SJSA1 (cell line): ENCODE results near the gene VPS13D. TPM values are rescaled to one million over a fixed set of nuclear protein-coding genes. Genes with fewer than 3 reads are reported as not detected.

Experiments used
- DNase-seq, 2 experiments: peaks; one replicate each; pipeline ENCODE4 v3.0.0-alpha.2; 2015 to 2020; ENCODE audit warnings: low spot score in 2 of 2, low read depth in 1 of 2
- H3K27ac ChIP-seq: fragments of 250-450 bp; sonication (Bioruptor Pico); 2 replicates; pipeline ENCODE4 v1.5.1; 2020; ENCODE audit warnings: mild to moderate bottlenecking, moderate library complexity
- H3K27me3 ChIP-seq: fragments of 250-450 bp; sonication (Bioruptor Pico); replicated peaks from 2 replicates; pipeline ENCODE4 v1.5.1; 2020; ENCODE audit warnings: mild to moderate bottlenecking, moderate library complexity
- H3K36me3 ChIP-seq: fragments of 250-450 bp; sonication (Bioruptor Pico); 2 replicates; pipeline ENCODE4 v1.5.1; 2020; ENCODE audit warnings: mild to moderate bottlenecking
- H3K4me1 ChIP-seq: fragments of 250-450 bp; sonication (Bioruptor Pico); replicated peaks from 2 replicates; pipeline ENCODE4 v1.6.1; 2021; ENCODE audit warnings: mild to moderate bottlenecking
- H3K4me3 ChIP-seq: fragments of 250-450 bp; sonication (Bioruptor Pico); 2 replicates; pipeline ENCODE4 v1.5.1; 2020; ENCODE audit warnings: mild to moderate bottlenecking
- H3K9me3 ChIP-seq: fragments of 250-450 bp; sonication (Bioruptor Pico); replicated peaks from 2 replicates; pipeline ENCODE4 v1.5.1; 2020; ENCODE audit warnings: mild to moderate bottlenecking
- total RNA-seq: library from RNA; depleted of rRNA; stranded (reverse); fragments of >200 nt; shearing (Covaris generic); gene quantifications from 2 replicates; pipeline ENCODE4 v1.2.3, GENCODE V29; 2014

VPS13D gene
- total RNA-seq, 1 experiment from 2014 or later: 12.9 TPM

DNA sequence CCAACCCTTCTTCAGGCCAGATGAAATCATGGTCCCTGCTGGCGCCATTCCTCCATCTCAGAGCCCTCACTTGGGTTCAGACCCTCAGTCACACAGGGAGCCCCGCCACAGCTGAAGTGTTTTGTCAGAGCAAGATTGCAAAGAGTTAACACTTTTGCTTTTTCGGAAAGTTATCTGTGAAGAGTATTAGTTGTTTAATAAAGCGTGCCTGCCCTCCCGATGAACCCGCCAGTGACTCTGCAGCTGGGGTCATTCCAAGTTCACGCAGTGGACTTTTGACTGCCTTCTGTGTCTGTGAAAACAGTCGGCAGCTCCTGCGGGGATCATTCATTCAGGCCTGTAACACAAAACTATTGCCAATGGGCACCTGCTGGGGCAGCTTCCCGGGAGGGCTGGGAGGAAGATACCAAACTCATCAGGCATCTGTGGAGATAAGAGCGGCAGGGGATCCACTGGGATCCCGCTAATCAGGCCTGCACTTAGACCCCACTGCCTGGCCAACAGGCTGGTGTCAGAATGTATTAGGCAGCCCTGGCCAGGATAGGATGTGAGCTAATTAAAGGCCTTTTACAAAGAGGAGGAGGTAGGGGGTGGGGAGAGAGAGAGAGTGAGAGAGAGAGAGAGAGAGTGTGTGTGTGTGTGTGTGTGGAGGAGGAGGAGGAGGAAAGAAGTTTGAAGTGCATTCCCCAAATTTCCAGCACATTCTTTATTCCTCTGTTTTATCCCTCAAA, 203.7 kb downstream of the VPS13D start:
- H3K27ac ChIP-seq: no peak overlapping the region
- H3K36me3 ChIP-seq: no peaks in the 10 kb centered on the region
- peak in 1 of 2 experiments; percentile 31 for DNase-seq
- H3K27me3 ChIP-seq: no peaks in the 10 kb centered on the region
- H3K4me3 ChIP-seq: no peak overlapping the region
- peaks cover 54% of the 10 kb centered on the region for H3K4me1 ChIP-seq
- H3K9me3 ChIP-seq: no peaks in the 10 kb centered on the region; the same call in 1 of the 2 replicates

DNA sequence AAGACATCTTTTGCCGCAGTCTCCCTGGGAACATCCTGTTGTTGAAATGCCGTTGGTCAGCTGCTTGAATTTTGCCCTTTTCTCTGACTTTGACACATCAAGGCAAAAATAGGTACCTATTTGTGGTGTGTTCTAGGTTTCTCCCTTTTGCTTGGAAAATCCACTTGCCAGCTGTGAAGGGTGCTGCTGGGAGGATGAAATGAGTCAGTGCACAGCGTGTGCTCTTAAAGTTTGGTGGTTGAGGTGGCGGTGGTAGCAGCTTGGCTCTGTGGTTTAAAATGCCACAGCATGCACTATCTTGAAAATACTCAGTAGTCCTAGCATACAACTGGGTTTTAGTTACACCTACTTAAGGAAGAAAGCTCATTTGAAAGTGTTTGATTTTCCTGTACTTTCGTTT, 204.3 kb downstream of the VPS13D start:
- H3K27me3 ChIP-seq: no peaks in the 10 kb centered on the region
- H3K27ac ChIP-seq: peak overlapping the region; percentile 6; the same call in 1 of the 2 replicates
- H3K4me1 ChIP-seq: peaks cover 56% of the 10 kb centered on the region
- peak in 1 of 2 experiments; percentile 53 for DNase-seq
- H3K36me3 ChIP-seq: no peaks in the 10 kb centered on the region
- H3K9me3 ChIP-seq: no peaks in the 10 kb centered on the region; the same call in 1 of the 2 replicates
- H3K4me3 ChIP-seq: no peak overlapping the region

- no peak for DNase-seq
- no peaks in the 10 kb centered on the region for H3K27me3 ChIP-seq
- no peak overlapping the region for H3K4me3 ChIP-seq
- H3K36me3 ChIP-seq: no peaks in the 10 kb centered on the region
- H3K4me1 ChIP-seq: peaks cover 56% of the 10 kb centered on the region
- H3K27ac ChIP-seq: peak overlapping the region; percentile 6; the same call in 1 of the 2 replicates
- H3K9me3 ChIP-seq: no peaks in the 10 kb centered on the region; the same call in 1 of the 2 replicates
These were observed 204.9 kb downstream of the VPS13D start for GRCh38 chr1:12434686-12435085.

DNA sequence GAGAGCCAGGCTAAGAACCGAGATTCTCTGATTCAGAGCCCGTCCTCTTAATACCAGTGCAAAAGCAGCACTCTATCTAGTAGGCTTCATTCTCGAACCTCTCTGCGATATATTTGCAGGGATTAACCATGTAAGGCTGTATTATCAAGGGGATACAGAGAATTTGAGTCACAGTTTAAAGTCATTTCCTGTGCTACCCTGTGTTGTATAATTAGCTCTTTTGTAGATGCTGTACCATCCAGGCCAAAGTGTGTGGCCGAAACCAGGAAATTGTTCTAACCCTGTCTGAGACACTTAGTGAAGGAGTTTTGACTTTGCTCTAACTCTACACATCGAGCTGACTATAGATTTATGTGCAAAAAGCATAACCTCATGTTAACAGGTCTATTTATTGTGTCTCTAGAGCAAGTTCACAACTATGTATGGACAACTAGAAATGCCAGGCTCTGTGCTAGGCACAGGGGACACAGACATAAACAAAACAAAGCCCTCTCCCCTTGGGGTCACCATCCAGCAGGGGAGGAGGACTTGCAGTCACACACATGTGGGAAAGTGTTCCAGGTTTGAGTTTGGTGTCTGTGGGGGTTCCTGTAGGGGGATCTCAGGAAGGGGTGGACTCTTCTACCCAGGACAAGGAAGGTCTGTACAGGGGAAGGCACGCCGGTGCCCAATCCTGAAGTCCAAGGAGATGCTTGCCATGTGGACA, 206.0 kb downstream of the VPS13D start:
- Histone ChIP-seq H3K27ac (0 out of 2 replicates have a peak overlapping the region, but pooled peaks have one; percentile 6), H3K4me3 (no peak overlapping the region), H3K9me3 (no peaks in the 10 kb centered on the region; the same call in 1 of the 2 replicates), H3K36me3 (no peaks in the 10 kb centered on the region), H3K4me1 (peaks cover 56% of the 10 kb centered on the region), H3K27me3 (no peaks in the 10 kb centered on the region)
- peak in 1 of 2 experiments; percentile 50 for DNase-seq

DNA sequence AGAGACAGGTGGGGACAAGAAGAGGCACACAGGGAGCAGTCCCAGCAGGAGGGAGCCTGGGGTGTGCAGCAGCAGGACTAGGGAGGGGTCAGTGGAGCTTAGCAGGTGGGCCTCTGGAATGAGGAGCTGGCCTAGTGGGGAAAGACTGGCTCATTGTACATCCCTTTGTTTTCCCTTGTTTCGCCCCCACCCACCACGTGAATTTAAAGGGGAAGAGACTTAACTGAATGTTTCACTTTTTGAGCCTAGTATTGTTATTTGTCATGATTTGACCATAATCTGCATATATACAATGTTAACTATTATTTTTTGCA, 206.5 kb downstream of the VPS13D start:
- peaks cover 56% of the 10 kb centered on the region for H3K4me1 ChIP-seq
- no peaks in the 10 kb centered on the region for H3K36me3 ChIP-seq
- no peaks in the 10 kb centered on the region; the same call in 1 of the 2 replicates for H3K9me3 ChIP-seq
- H3K27me3 ChIP-seq: no peaks in the 10 kb centered on the region
- no peak overlapping the region for H3K4me3 ChIP-seq
- H3K27ac ChIP-seq: no peak overlapping the region
- DNase-seq: peak in 1 of 2 experiments; percentile 30

DNA sequence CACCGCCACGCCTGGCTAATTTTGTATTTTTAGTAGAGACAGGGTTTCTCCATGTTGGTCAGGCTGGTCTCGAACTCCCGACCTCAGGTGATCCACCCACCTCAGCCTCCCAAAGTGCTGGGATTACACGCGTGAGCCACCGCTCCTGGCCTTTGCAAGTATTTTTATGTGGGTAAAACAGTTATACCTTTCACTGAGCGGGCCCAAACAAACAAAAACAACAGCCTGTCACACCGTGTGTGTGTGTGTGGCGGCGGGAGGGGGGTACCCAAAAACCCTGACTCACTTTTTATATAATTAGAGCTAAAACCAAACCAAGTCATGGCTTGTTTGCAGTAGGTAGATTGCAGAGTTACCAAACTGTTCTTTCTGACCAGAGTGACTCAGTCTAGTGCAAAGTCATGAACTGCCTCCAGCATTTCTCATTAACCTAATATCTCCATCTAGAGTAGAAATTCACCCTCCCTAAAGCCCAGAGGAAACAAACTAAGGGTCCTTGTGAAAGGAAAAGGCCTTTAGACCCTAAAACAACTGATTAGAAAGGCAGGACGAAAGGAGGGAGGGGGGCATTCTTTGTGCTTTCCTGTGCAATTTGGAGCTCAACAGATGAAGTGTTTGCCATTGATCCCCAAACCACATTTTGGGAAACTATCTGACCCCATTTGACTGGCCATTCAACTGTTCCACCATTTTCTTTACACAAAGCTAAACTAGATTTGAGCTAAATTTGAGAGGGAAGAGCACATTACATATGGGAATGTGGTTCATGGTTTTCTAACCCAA, 207.2 kb downstream of the VPS13D start:
- H3K27ac ChIP-seq: peak overlapping the region; percentile 63
- no peaks in the 10 kb centered on the region; the same call in 1 of the 2 replicates for H3K9me3 ChIP-seq
- H3K4me1 ChIP-seq: peaks cover 56% of the 10 kb centered on the region

GRCh38 chr1:12437629-12438028, 207.8 kb downstream of the VPS13D start:
- Histone ChIP-seq H3K36me3 (no peaks in the 10 kb centered on the region), H3K27me3 (no peaks in the 10 kb centered on the region), H3K4me1 (peaks cover 56% of the 10 kb centered on the region), H3K27ac (peak overlapping the region; percentile 63), H3K4me3 (no peak overlapping the region), H3K9me3 (no peaks in the 10 kb centered on the region; the same call in 1 of the 2 replicates)
- DNase-seq: no peak

More for the DNA sequence above, 207.2 kb downstream of the VPS13D start:
- Histone ChIP-seq H3K27me3 (no peaks in the 10 kb centered on the region), H3K36me3 (no peaks in the 10 kb centered on the region), H3K4me3 (no peak overlapping the region)
- DNase-seq: peak; percentile 69 to 75

DNA sequence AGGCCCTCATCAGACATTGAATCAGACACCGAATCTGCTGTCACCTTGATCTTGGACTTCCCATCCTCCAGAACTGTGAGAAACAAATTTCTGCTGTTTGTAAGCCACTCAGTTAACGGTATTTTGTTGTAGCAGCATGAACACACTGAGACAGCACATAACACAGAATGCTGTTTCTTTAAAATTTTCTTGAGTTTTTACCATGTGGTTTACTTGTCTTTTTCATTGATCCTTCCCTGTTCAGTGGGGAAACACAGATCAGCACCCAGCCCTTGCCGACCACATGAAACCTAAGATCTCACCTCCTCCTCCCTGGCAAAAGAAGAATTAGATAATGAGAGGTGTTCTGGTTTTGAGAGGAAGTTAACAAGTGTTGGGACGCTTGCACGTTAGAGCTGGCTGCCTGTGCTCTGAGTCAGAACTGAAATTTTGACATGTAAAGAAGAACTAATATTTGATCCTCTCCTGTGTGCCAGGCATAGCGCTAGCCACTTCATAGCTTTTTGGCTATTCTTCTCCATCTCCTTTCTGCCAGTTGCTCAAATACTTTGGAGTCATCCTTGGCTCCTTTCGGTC, 208.6 kb downstream of the VPS13D start:
- Histone ChIP-seq H3K36me3 (no peaks in the 10 kb centered on the region), H3K4me1 (peaks cover 53% of the 10 kb centered on the region), H3K9me3 (no peaks in the 10 kb centered on the region; the same call in 1 of the 2 replicates), H3K4me3 (no peak overlapping the region), H3K27ac (no peak overlapping the region), H3K27me3 (no peaks in the 10 kb centered on the region)
- DNase-seq: no peak

GRCh38 chr1:12439073-12439472, 209.2 kb downstream of the VPS13D start:
- H3K4me3 ChIP-seq: no peak overlapping the region
- H3K27me3 ChIP-seq: no peaks in the 10 kb centered on the region
- H3K4me1 ChIP-seq: peaks cover 46% of the 10 kb centered on the region
- H3K9me3 ChIP-seq: no peaks in the 10 kb centered on the region; the same call in 1 of the 2 replicates
- no peak overlapping the region for H3K27ac ChIP-seq
- H3K36me3 ChIP-seq: no peaks in the 10 kb centered on the region
- DNase-seq: no peak

DNA sequence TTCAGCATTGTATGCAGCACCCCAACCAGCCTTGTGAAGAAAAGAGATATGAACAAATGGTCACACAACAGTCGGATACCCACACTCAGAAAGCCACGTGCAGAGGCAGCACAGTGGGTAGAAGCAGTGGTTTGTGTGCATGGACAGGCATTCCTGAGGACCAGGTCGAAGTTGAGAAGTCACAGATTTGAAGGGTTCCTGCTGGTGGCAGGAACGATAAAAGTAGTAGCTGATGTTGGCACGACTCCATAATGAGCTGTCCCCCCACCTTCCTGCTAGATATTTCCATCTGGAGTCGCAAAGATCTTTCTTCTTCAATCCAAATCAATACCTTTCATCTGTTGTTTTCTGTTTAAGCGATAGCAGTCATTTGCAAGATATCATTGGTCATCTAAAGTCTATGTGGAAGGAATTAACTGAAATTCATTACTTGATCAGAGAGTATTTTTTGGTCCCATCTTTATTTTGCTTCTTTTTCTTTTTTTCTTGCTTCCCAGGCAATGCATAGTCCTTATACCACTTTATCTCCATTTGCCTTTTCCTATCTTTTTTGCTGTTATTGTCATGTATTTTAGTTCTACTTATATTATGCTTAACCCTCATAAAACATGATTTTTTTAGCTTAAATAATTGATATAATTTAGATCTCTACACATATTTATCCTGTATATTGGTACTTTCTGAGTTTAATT, 211.7 kb downstream of the VPS13D start:
- H3K27ac ChIP-seq: no peak overlapping the region
- H3K4me3 ChIP-seq: no peak overlapping the region
- no peak for DNase-seq
- no peaks in the 10 kb centered on the region for H3K27me3 ChIP-seq
- H3K9me3 ChIP-seq: no peaks in the 10 kb centered on the region; the same call in 1 of the 2 replicates
- H3K36me3 ChIP-seq: no peaks in the 10 kb centered on the region
- peaks cover 25% of the 10 kb centered on the region for H3K4me1 ChIP-seq

- H3K4me1 ChIP-seq: peaks cover 25% of the 10 kb centered on the region
These were observed 212.4 kb downstream of the VPS13D start for GRCh38 chr1:12442217-12442616.

DNA sequence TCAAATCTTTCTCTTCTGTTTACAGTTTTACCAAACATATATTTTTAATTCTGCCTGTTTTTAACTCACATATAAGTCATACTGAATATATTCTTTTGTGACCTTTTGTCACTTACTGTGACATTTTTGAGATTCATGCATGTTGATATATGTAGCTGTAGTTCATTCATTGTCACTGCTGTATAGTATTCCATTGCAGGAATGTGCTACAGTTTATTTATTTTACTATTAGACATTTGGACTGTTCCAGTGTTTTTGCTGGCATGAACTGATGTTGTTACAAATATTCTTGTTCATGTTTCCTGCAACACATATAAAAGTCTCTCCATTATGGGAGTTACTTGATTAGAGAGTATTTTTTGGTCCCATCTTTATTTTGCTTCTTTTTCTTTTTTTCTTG, 213.3 kb downstream of the VPS13D start:
- no peaks in the 10 kb centered on the region for H3K27me3 ChIP-seq

More at GRCh38 chr1:12442217-12442616, 212.4 kb downstream of the VPS13D start:
- no peaks in the 10 kb centered on the region for H3K27me3 ChIP-seq
- H3K36me3 ChIP-seq: no peaks in the 10 kb centered on the region
- H3K4me3 ChIP-seq: no peak overlapping the region
- no peaks in the 10 kb centered on the region; the same call in 1 of the 2 replicates for H3K9me3 ChIP-seq
- no peak overlapping the region for H3K27ac ChIP-seq
- DNase-seq: no peak

More for the DNA sequence above, 213.3 kb downstream of the VPS13D start:
- DNase-seq: no peak
- Histone ChIP-seq H3K9me3 (no peaks in the 10 kb centered on the region), H3K36me3 (no peaks in the 10 kb centered on the region), H3K4me1 (peaks cover 25% of the 10 kb centered on the region), H3K4me3 (no peak overlapping the region), H3K27ac (no peak overlapping the region)
